ENCODE measurements around the gene GPNMB.
A peak's percentile ranks its signal among the peaks of the same experiment; 100 is the strongest.
"Not testable (repeated sequence)": the region's sequence is repeated elsewhere in the genome, so short reads cannot be mapped to it uniquely, and the experiment has no call there.

The GPNMB gene

DNA sequence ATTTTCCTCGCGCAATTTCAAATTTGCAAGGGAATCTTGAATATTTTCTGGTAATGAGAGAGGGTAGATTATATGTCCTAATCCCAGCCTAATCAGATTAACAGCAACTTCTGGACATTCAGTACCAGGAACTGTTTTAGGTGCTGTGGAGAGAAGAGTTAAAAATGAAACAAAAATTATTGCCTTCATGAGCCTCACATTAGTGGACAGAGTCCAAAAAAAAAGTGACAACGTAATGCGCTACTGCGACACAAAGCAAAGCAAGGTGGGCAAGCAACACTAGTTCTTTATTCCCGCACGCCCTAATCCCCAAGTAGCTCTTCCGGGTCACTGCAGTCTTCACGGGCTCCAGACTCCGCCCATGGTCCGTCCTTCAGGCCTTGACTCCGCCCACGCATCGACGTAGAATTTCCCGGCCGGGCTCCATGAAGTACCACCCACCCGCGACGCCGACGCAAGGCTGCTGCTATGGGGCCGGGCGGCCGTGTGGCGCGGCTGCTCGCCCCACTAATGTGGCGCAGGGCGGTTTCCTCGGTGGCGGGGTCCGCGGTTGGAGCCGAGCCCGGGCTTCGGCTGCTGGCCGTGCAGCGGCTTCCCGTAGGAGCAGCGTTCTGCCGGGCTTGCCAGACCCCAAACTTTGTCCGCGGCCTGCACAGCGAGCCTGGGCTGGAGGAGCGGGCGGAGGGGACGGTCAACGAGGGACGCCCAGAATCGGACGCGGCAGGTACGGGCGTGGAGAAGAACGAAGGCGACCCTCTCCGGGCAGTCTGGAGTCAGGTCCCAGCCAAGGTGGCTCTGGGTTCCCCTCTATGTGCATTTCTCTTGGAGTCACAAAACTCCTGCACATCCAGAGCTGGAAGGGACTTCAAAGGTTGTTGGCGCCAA, 52.6 kb downstream of the GPNMB start, which contains the start of gene MALSU1:
Gene MALSU1, plus strand, starts transcription at position 455 of the 885 bp plus-strand sequence. Its CDS starts 14 bp downstream, at position 469.
- peak; percentile 96 to 98 (median 96) for DNase-seq (ENCODE audit: low read depth in 4 of 4, low spot score in 1 of 4)

DNA sequence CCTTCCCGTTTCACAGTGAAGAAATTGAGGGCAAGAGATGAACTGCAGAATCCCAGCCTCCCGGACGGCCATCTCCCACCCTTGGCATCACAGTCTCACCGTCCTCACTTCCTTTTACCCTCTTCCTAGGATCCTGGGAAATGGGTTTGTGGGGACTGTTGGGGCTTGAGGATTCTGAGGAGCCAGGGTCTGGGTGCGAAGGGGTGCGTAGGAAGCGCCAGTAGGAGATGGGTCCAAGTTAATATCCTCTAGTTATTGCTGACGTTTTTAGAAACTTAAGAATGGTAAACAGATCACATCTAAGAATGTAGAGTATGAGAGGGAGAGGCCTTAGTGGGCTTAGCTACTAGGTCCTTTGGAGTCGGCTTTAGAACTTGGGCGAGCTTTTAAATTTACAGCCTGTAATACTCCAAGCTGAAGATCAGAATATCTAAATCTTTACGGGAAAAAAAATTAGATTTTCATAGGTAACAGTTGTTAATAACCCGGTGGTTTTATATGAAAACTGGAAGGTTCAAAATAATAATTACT, 53.3 kb downstream of the GPNMB start:
- no peak for DNase-seq (ENCODE audit: low read depth in 4 of 4, low spot score in 1 of 4)

- no peak for DNase-seq (ENCODE audit: low read depth in 4 of 4, low spot score in 1 of 4)
These were observed 60.5 kb downstream of the GPNMB start for GRCh38 chr7:23306936-23307521.

GRCh38 chr7:23308754-23309153, 62.2 kb downstream of the GPNMB start:
- no peak for DNase-seq (ENCODE audit: low read depth in 4 of 4, low spot score in 1 of 4)

DNA sequence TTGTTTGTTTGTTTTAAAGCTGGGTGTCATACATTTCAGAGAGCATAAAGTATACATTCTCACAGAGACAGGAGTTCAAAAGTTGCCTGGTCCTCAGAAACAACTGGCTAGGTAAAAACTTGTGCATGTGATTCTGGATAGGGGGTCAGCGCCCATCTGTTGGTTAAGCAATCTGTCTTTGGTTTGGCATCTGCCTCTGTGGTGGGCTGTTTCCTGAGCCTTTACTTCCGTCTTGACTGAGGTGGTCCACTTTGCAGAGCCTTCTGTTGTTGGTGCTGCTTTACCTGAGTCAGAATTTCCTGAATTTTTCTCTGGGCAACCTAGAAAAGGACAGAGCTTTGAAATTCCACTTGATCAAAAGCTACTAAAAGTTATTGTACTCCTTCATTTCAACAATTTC, 65.6 kb downstream of the GPNMB start:
- DNase-seq (ENCODE audit: low read depth in 4 of 4, low spot score in 1 of 4): not testable (repeated sequence)

DNA sequence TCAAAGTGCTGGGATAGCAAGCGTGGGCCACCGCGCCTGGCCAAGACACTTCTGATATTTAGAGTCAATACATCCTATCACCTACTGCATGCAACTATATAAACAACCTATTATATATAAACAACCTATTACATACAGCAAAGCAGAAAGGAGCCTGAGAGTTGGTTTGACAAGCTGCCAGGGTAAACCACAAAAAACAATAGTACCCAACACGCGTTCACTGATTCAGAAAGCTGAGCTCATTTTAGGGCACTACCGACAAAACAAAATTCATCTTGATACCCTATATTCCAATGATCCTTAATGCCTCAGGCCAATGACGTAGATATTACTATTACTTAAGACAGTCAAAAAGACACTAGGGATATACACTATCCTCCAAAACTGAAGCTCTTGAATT, 68.8 kb downstream of the GPNMB start:
- DNase-seq (ENCODE audit: low read depth in 4 of 4, low spot score in 1 of 4): no peak
